Measurements from ENCODE around the gene VSTM2B. TPM values are rescaled to one million over a fixed set of nuclear protein-coding genes. Genes with fewer than 3 reads are reported as not detected.

VSTM2B gene
- total RNA-seq, 1 experiment from 2014 or later: not detected

DNA sequence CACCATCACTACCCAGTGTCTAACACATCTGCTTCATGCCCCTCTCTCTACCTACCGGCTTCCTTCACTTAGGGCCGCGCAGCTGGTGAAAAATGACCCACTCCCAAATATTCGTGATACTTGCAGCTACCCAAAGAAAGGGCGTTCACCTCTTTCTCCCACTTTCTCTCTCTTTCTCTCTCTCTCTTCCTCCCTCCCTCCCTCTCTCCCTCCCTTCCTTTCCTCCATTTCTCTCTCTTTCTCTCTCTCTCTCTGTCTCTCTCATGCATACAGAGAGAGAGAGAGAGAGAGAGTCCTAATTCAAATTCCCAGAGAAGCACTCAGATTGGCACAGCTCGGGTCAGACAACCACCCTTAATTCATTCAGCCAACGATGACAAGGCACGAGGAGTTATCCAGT, 52.6 kb downstream of the VSTM2B start:
- H3K27me3 ChIP-seq (ENCODE audit: insufficient read depth, low read depth): peaks cover 91% of the 10 kb centered on the region
- BruUV-seq (replicated peaks): no TSS peak
- H3K9me3 ChIP-seq (ENCODE audit: insufficient read depth, low read depth): no peaks in the 10 kb centered on the region
- H3K27ac ChIP-seq: no peak overlapping the region
- H3F3A ChIP-seq (ENCODE audit: insufficient read depth, low read depth): no peaks in the 10 kb centered on the region
- H3K9me2 ChIP-seq (ENCODE audit: insufficient read depth): no peaks in the 10 kb centered on the region
- intact Hi-C loops (cut with micrococcal nuclease; ENCODE audit: unreplicated experiment): no loop called here
- ChIA-PET POLR2A (ENCODE audit: unreplicated experiment) (interaction anchor here (0.5 kb wide), 1 partner anchor 874 kb away, joined by 3 read pairs; no protein-coding TSS in a partner anchor), CTCF (no interaction called here)
- no peaks in the 10 kb centered on the region for H3K4me1 ChIP-seq (replicated peaks; ENCODE audit: insufficient read depth)
- no peak overlapping the region for H2AFZ ChIP-seq
- no peak for DNase-seq
- no peaks in the 10 kb centered on the region for H4K20me1 ChIP-seq (ENCODE audit: insufficient read depth)
- no peak overlapping the region for H3K4me2 ChIP-seq
- H3K79me2 ChIP-seq (ENCODE audit: low read depth): no peaks in the 10 kb centered on the region
- H3K36me3 ChIP-seq (ENCODE audit: low read depth): no peaks in the 10 kb centered on the region
- H3K4me3 ChIP-seq: no peak overlapping the region
- TF ChIP-seq EZH2 (IDR thresholded peaks at IDR 0.05; ENCODE audit: low read depth): no peak

DNA sequence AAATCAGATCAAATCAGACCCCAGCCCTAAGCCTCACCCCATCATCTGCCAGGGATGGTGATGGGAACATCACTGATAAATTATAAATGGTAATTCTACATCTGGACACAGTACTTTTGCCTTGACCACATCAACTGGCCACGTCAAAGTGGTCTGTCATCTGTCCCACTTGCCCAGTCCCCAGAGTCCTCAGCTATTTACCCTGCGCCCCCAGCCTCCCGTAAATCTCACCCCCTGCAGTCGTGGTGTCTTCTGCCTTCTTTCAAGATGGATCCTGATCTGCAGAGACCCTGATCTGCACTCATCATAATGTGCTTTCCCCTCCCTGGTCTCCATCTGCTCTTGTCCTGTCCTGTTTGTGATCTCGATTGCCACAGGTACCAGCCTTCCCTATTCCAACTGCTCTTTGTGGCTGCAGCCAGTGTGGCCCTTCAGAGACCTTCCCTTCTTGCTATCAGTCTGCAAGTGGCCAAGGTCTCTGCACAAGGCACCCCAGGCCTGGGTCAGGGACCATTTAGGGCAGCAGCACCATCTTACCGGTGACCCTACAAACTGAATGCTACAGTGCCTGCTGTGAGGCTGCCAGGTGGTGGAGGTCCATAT, 53.6 kb downstream of the VSTM2B start:
- ChIA-PET CTCF (no interaction called here), POLR2A (ENCODE audit: unreplicated experiment) (no interaction called here)
- no peak for DNase-seq
- Histone ChIP-seq H3K4me3 (no peak overlapping the region), H3F3A (ENCODE audit: insufficient read depth, low read depth) (no peaks in the 10 kb centered on the region), H3K36me3 (ENCODE audit: low read depth) (no peaks in the 10 kb centered on the region), H3K9me2 (ENCODE audit: insufficient read depth) (no peaks in the 10 kb centered on the region), H2AFZ (no peak overlapping the region), H3K4me1 (replicated peaks; ENCODE audit: insufficient read depth) (no peaks in the 10 kb centered on the region), H3K27ac (no peak overlapping the region), H3K79me2 (ENCODE audit: low read depth) (no peaks in the 10 kb centered on the region), H4K20me1 (ENCODE audit: insufficient read depth) (no peaks in the 10 kb centered on the region), H3K9me3 (ENCODE audit: insufficient read depth, low read depth) (no peaks in the 10 kb centered on the region), H3K27me3 (ENCODE audit: insufficient read depth, low read depth) (peaks cover 80% of the 10 kb centered on the region), H3K4me2 (no peak overlapping the region)
- TF ChIP-seq, protein P1, sequence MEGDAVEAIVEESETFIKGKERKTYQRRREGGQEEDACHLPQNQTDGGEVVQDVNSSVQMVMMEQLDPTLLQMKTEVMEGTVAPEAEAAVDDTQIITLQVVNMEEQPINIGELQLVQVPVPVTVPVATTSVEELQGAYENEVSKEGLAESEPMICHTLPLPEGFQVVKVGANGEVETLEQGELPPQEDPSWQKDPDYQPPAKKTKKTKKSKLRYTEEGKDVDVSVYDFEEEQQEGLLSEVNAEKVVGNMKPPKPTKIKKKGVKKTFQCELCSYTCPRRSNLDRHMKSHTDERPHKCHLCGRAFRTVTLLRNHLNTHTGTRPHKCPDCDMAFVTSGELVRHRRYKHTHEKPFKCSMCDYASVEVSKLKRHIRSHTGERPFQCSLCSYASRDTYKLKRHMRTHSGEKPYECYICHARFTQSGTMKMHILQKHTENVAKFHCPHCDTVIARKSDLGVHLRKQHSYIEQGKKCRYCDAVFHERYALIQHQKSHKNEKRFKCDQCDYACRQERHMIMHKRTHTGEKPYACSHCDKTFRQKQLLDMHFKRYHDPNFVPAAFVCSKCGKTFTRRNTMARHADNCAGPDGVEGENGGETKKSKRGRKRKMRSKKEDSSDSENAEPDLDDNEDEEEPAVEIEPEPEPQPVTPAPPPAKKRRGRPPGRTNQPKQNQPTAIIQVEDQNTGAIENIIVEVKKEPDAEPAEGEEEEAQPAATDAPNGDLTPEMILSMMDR (conservative IDR thresholded peaks at IDR 0.05): no peak
- TF ChIP-seq EZH2 (IDR thresholded peaks at IDR 0.05; ENCODE audit: low read depth): no peak
- BruUV-seq (replicated peaks): no TSS peak
- intact Hi-C loops (cut with micrococcal nuclease; ENCODE audit: unreplicated experiment): no loop called here

DNA sequence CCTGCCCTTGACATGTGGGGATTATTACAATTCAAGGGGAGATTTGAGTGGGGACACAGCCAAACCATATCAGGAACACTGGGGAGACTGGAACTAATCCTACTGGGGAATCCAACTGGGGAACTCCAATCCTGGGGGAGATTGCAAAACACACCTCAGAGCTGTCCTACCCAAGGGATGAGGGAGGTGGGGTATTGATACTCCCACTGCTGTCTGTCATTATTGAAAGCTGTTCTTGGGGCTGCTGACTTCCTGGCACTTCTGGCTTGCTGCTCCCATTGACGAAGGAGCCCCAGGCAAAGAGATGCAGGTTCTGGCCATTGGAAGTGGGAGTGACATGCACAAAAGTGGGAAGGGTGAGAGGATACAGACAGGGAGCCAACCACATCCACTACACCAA, 55.6 kb downstream of the VSTM2B start:
- CTCF ChIA-PET: interaction anchor here (0.6 kb wide), 1 partner anchor 238 kb away, joined by 4 read pairs; no protein-coding TSS in a partner anchor
- TF ChIP-seq, protein P1 (conservative IDR thresholded peaks at IDR 0.05): no peak
- no peak for TF ChIP-seq EZH2 (IDR thresholded peaks at IDR 0.05; ENCODE audit: low read depth)
- H3K4me1 ChIP-seq (replicated peaks; ENCODE audit: insufficient read depth): no peaks in the 10 kb centered on the region
- no peaks in the 10 kb centered on the region for H3F3A ChIP-seq (ENCODE audit: insufficient read depth, low read depth)
- BruUV-seq (replicated peaks): no TSS peak
- H3K4me2 ChIP-seq: no peak overlapping the region
- peaks cover 77% of the 10 kb centered on the region for H3K27me3 ChIP-seq (ENCODE audit: insufficient read depth, low read depth)
- H3K36me3 ChIP-seq (ENCODE audit: low read depth): no peaks in the 10 kb centered on the region
- intact Hi-C loops (cut with micrococcal nuclease; ENCODE audit: unreplicated experiment): no loop called here
- H4K20me1 ChIP-seq (ENCODE audit: insufficient read depth): no peaks in the 10 kb centered on the region
- H3K79me2 ChIP-seq (ENCODE audit: low read depth): no peaks in the 10 kb centered on the region
- no peak overlapping the region for H2AFZ ChIP-seq
- H3K4me3 ChIP-seq: no peak overlapping the region
- H3K9me3 ChIP-seq (ENCODE audit: insufficient read depth, low read depth): no peaks in the 10 kb centered on the region
- no peaks in the 10 kb centered on the region for H3K9me2 ChIP-seq (ENCODE audit: insufficient read depth)
- DNase-seq: no peak
- no peak overlapping the region for H3K27ac ChIP-seq
- POLR2A ChIA-PET (ENCODE audit: unreplicated experiment): no interaction called here
